ENCODE data around the gene ZNF213.

Gene ZNF213, protein sequence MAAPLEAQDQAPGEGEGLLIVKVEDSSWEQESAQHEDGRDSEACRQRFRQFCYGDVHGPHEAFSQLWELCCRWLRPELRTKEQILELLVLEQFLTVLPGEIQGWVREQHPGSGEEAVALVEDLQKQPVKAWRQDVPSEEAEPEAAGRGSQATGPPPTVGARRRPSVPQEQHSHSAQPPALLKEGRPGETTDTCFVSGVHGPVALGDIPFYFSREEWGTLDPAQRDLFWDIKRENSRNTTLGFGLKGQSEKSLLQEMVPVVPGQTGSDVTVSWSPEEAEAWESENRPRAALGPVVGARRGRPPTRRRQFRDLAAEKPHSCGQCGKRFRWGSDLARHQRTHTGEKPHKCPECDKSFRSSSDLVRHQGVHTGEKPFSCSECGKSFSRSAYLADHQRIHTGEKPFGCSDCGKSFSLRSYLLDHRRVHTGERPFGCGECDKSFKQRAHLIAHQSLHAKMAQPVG

DNA sequence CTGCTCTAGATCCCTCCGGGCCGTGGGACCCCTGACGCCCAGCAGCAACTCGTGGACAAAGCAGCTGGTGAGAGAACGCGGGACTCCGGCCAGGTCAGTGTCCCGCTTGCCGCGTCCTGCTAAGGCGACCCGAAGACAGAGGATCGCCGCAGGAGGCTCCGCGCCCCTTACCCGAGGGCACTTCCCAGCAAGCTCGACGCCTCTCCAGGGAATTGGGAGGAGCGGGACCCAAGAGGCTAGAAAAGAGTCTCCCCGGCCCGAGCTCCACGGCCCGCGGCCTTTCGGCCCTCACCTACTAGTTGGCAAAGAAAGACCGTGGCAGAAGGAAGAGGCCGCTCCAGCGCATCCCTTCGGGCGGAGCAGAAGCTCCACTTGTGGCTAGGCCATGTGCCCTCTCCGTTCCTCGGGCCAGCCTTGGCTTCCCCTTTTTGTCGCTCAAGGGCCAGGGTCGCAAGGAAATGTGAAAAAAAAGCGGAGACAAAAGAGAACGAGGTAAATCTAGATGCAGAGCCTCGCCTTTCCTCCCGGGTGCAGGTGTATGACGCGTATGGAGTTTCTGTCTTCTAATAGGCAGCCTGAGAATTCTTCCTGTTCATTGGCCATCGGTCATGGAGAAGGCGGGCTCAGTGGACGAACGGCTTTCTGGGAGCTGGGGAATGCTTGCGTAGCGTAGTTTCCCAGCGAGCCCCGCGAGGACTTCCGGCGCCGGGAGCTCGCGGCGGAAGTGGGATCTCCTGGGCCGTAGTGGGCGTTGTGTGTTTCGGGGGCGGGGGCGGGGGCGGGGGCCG lies at the start of gene ZNF213:
Gene ZNF213, plus strand, starts transcription at position 692 of the 788 bp plus-strand sequence. CDS start 2,252 bp downstream, outside the sequence.
- DNase-seq (ENCODE audit: low read depth, low spot score) = peak; percentile 82

DNA sequence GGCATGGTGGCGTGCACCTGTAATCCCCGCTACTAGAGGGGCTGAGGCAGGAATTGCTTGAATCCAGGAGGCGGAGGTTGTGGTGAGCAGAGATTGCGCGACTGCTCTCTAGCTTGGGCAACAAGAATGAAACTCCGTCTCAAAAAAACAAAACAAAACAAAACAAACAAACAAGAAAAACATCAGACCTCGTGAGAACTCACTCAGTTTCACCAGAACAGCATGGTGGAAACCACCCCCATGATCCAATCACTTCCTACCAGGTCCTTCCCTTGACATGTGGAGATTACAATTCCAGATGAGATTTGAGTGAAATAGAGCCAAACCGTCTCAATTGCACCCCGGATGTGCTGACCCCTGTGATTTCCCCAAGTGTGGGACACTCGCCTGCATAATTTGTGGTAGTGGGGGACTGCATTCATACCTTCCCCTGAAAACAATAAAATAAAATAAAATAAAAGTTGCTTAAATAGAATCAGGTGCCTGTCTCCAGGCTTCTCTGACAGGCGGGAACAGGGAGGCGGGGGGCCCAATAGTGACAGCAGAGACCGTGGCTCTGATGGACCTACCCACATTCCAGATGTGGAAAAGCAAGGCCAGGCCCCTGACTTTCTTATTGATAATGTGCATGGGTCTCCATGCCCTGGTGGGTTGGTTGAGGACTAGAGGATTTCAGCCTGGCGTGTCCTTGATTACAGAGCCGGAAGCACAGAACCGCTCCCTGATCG lies 48.8 kb upstream of the ZNF213 start:
- no peak for DNase-seq (ENCODE audit: low read depth, low spot score)

DNA sequence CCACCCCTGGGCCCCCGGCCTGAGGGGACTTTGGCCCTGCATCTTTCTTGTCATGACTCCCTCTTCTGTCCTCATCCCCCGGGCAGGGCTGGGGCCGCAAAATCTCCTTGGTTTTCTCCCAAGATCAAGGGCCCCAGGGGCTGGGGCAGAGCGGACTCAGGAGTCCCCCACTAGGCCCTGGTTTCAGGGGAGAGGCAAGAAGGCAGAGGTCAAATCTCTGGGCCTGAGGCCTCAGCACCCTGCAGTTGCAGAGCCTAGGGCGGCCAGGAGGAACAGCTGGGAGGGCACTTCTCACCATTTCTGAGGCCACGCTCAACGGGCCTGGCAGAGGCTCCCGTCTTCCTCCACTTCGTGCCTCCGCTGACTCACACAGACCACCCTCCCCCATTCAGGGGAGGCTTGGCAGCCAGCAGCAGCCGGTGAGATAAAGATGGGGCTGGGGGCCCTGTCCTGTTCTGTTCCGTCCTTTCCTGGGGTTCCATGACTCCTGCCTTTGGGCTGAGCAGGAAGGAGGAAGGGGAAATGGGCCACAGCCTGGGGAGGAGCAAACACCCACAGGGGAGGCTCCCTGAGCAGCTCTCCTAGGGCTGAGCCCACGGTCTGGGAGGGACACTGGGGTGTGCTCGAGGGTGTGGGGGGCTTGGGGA lies 48.1 kb upstream of the ZNF213 start:
- DNase-seq (ENCODE audit: low read depth, low spot score) = no peak

DNA sequence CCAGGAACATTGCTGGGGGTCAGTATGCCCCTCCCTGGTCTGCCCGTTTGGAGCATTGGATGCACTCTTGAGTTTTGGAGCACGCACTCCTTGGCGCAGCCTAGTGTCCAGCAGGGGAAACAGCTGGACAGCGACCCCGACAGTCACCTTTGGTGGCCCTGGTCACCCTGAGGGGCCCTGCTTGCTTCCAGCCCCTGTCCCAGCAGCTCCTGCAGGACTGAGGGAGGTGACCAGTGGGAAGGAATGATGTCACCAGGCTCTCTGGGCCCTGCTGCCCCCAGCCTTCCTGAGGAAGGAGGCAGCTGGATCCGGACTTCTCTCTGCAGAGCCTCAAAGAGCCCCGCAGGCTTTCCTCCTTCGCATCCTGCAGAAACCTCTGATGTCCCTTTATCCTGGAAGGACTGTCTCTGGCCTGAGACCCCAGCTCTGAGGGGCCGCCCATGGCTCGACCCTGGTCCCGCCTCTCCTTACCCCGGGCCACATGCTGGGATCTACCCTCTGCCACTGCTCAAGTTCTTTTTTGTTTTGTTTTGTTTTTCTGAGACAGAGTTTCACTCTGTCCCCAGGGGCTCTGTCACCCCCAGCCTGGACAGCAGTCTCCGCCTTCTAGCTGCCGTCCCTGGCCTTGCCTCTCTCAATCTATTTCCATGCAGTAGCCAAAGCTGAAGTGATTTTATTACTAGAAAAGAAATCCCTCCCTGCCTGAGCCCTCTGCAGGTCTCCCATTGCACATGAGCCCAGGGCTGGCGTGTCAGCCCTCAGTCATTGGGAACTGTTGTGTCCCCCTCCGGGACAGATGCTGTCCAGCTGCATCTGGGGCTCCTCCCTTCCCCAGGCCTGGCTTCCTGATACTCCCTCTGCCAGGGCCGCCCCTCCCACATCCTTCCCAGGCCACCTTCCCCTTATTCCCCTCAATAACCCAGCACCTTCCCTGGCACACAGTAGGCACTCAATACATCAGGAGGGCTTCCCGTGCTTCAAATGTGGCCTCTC lies 47.3 kb upstream of the ZNF213 start:
- no peak for DNase-seq (ENCODE audit: low read depth, low spot score)

DNA sequence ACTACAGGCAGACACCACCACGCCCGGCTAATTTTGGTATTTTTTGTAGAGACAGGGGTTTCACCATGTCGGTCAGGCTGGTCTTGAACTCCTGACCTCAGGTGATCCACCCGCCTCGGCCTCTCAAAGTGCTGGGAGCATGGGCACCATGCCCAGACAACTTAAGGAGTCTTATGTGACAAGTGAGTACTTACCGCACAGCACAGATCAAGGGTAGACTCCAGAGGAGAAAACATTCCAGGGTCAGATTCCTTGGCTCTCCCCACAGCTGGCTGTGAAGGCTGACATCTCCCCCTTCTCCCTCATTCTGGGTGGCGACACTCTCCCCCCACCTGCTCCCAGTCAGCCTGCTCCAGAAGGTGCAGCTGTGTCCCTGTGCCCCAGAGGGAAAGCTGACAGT lies 46.4 kb upstream of the ZNF213 start:
- no peak for DNase-seq (ENCODE audit: low read depth, low spot score)

DNA sequence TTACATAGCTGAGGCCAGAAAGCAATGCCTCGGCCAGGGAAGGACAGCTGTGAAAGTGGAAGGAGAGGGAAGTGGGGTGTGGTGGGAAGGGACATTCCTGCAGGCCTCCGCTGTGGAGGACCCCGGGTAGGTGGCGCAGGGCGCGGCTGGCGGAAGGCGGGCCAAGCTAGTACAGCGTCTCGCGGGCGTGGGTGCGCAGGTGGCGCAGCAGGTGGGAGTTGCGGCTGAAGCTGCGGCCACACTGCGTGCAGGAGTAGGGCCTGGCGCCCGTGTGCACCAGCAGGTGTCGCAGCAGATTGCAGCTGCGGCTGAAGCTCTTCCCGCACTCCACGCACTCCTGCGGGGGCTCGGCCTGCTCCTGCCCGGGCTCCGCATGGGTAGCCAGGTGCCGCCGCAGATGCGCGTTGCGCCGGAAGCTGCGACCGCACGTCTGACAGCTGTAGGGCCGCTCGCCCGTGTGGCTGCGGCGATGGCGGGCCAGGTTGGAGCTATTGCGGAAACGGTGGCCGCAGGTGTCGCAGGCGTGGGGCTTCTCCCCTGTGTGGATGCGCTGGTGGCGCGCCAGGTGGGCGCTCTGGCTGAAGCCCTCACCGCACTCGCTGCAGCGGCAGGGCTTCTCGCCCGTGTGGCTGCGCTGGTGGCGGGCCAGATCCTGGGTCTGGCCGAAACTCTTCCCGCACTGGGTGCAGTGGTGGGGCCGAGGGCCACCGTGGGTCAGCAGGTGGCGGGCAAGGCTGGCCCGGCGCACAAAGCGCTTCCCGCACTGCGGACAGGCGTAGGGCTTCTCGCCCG lies 45.7 kb upstream of the ZNF213 start:
- no peak for DNase-seq (ENCODE audit: low read depth, low spot score)

DNA sequence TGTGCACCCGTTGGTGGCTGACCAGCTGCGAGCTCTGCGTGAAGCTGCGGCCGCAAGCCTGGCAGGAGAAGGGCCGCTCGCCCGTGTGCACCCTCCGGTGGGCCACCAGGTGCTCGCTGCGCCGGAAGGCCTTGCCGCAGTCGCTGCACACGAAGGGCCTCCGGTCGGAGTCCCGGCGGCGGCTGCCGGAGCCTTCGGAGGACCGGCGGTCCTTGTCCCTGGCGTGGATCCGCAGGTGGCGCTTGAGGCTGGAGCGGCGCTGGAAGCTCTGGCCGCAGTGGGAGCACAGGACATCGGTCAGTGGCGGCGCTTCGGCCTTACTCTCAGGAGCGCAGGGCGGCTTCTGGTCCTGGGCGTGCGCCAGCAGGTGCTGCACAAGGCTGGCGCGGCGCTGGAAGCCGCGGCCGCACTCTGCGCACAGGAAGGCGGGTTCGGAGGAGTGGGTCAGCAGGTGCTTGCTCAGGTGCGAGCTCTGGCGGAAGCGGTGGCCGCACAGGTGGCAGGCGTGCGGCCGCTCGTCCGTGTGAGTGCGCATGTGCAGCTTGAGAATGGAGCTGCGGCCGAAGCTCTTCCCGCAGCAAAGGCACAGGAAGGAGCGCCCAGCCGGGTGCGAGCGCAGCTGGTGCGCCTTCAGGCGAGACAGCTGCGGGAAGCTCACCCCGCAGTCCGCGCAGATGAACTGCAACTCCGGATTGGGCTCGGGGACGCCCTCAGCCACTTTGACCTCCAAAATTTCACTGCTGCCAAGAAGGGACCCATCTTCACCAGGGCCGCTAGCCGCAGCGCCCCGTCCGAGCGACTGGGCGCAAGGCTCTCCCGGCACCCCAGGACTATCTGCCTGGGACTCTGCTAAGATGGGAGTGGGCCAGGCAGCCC lies 44.9 kb upstream of the ZNF213 start:
- no peak for DNase-seq (ENCODE audit: low read depth, low spot score)

DNA sequence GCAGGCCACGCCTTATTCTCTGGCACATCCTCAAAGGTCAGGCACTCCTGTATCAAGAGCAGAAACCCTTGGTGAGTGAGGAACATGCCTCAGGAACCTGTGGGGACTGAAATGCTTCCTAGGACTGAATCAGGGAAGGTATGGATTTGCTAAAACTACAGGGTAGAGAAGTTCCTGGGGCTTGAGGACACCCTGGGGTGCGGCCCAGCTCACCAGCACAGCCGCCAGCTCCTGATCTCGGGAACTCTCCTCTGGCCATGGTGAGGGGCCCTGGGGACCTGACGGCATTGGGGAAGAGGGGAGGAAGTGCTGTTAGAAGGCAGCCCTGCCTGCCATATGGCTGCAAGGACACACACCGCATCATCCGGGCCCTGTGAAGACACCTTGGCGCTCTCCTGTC lies 43.3 kb upstream of the ZNF213 start:
- no peak for DNase-seq (ENCODE audit: low read depth, low spot score)

DNA sequence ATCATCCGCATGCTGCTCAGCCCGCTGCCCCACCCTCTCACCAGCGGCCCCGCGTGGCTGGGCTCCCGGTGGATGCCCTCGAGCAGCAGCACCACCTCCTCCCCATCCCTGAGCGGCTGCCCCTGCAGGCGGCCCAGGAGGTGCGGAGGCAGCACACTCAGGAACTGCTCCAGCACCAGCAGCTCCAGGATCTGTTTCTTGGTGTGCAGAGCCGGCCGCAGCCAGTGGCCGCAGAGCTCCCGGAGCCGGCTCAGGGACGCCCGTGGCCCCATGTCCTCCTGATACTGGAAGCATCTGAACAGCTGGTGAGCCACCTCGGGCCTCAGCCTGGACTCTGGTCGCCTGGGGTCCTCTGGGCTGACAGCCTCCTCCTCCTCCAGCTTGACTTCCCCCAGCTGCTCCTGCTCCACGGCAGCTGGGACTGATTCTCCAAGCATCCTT lies 42.3 kb upstream of the ZNF213 start:
- no peak for DNase-seq (ENCODE audit: low read depth, low spot score)

DNA sequence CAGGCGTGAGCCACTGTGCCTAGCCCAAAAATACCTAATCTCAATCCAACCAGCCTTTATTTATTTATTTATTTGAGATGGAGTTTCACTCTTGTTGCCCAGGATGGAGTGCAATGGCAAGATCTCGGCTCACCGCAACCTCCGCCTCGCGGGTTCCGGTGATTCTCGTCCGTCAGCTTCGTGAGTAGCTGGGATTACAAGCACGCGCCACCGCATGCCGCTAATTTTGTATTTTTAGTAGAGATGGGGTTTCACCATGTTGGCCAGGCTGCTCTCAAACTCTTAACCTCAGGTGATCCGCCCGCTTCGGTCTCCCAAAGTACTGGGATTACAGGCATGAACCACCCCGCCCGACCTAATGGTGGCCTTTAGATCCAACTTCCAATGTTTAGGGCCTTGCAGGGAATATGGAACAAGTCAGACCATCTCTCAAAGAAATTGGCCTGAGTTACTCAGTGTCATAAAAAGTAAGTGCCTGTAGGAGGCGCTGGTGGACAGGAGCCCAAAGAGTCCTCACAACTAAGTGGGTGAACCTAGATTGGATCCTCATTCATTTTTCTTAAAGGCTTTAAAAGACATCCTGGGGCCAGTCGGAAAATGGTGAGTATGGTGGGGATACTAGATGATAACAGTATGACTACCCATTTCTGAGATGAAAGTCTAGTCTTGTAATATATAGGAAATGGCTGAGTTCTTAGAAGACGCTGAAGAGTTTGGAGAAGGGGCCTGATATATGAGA lies 40.4 kb upstream of the ZNF213 start:
- DNase-seq (ENCODE audit: low read depth, low spot score) = no peak

DNA sequence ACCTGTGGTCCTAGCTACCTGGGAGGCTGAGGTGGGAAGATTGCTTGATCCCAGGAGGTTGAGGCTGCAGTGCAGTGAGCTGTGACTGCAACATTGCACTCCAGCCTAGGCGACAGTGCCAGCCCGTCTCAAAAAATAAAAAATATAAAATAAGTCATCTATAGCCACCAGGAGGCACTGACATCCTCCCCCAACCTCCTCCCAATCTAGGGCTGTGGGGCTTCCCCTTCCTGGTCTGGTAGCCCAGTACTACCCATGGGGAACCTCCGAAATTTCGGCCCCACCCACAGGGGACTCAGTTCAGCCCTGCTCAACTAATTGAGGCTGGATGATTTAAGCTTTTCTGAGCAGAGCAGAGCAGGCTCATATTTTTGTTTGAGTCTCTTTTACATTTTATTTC lies 39.0 kb upstream of the ZNF213 start:
- DNase-seq (ENCODE audit: low read depth, low spot score) = no peak

DNA sequence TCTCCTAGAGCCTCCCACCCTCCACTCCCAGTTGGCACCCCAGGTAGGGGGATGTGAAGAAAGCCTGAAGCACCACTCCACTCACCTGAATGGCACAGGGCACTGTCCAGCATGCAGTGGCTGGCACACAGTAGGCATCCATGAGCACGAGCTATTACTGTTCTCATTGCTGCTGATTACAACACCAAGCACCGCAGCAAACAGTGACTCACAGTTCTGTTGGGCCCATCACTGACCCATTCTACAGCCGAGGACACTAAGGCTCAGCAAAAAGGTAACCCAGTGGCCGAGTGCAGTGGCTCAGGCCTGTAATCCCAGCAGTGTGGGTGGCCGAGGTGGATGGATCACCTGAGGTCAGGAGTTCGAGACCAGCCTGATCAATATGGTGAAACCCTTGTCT lies 38.5 kb upstream of the ZNF213 start:
- no peak for DNase-seq (ENCODE audit: low read depth, low spot score)

DNA sequence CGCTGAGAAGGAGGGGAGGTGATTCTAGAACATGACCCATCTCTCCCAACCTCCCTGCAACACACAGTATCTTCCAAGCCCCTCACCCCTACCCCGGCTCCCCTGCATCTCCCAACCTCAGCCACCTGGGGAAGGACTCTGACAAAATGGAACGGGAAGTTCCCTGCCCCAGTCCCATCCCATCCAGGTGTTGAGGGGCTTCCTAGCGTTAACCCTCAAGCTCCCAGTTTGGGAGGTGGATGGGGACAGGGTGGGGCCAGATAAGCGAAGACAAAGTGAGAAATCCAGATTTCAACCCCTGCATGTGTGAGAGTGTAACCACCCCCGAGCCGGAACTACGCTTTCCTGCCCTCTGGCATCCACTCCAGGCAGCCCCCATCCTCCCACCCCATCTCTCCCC lies 37.6 kb upstream of the ZNF213 start:
- no peak for DNase-seq (ENCODE audit: low read depth, low spot score)

DNA sequence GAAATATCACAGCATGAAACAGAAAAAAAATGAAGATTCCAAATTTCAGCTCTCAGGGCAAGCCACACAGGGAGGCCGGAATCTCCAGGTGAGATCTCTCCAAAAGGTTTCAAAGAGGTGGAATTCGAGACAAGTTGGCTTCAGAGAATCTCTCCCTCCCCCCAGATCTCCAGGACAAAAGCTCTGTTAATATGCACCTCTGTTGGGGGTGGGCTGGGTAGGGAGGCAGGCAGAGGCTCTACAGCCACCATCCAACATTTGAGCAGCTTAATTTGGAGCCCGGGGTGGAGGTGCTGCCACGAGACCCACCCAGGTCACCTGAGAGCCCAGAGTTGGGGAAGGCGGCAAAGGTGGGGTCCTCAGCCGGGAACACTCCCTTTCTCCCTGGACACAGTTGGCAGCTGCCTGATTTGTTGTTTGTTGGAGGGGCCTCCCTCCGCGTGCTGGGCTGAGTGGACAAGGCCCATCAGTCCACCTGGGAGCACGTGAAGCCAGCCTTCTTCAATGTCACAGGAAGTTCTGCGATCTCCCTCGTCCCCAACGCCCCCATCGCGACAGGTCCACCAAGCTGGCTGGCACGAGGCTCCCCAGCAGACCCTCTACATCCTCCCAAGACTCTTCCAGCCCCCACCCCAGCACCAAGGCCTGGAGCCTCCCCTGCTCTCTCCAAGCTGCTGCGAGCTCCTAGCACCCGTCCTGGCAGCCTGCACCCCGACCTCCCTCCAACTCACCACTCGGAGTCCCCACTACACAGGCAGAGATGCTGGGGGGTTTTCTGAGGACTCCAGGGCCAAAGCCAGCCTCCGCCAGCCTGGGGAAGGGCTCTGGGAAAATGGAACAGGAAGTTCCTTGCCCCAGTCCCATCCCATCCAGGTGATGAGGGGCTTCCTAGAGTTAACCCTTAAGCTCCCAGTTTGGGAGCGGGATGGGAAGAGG lies 36.1 kb upstream of the ZNF213 start, which contains the start of gene ZSCAN10:
Gene ZSCAN10, minus strand, starts transcription at position 836 of the 936 bp plus-strand sequence. CDS start 6,357 bp downstream, outside the sequence.
- DNase-seq (ENCODE audit: low read depth, low spot score) = no peak

DNA sequence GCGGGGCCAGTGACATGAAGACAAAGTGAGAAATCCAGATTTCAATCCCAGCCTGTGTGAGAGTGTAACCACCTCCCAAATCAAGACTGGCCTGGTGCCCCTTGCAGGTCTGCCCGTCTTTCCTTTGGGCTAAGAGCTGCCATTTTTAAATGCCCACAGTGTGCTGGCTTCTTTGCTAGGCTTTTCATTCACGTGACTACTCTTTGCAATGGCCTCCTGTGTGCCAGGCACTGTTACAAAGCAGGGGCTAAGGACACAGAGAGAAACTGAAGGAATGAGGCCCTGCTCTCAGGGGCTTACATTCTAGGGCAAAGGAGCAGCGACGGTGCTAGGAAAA lies 35.5 kb upstream of the ZNF213 start:
- no peak for DNase-seq (ENCODE audit: low read depth, low spot score)

DNA sequence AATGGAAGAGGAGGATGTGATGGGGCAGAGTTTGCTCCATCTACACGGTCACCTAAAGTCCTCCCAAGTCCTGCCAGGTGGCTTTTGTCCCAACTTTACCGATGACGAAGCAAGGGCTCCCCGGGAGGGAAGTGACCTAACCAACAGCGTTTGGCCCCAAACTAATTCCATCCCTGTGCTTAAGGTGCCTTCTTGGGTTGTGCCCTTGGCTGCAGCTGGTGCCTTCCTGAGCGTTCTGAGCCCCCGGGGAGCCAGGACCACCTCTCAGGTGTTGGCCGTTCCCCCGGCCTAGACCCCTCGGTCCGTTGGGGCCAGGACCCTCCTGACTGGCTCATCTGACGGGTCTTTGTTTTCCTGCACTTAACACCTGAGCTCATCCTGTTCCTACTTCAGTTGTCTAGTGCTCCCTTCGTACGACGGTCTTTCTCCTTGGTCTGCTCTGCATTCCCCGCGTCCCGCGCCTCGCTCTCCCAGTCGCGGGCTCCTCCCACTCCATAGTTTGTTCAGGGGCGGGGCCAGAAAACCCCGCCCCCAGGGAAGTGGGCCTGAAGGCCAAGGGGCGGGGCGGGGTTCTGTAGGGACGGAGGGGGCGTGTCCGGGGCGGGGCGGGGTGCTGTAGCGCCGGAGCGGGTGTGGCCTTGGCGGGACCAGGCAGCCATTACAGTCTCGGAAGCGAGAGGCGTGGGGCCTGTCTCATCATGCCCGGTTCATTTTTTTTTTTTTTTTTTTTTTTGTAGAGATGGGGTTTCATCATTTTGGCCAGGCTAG lies 34.9 kb upstream of the ZNF213 start:
- DNase-seq (ENCODE audit: low read depth, low spot score) = peak; percentile 85
